A549 (cell line): ENCODE data around the gene TMEM91. TPM values are rescaled to one million over a fixed set of nuclear protein-coding genes. Genes with fewer than 3 reads are reported as not detected.

Experiments
- ATAC-seq, 2 experiments: fragments of 200-7000 bp in 1 of 2; fragments of >200 bp in 1 of 2; cut with Nextera tagmentation in 1 of 2; cut with Tn5 transposase in 1 of 2; 3 replicates each; pipeline versions ENCODE4 v1.8.0 to v1.9.1; 2018 to 2020; ENCODE audit warnings: mild to moderate bottlenecking in 1 of 2, moderate library complexity in 1 of 2
- CTCF ChIA-PET: fragments of 300-600 bp; sonication (Branson Sonifier 250); formaldehyde crosslinking; extraction: SDS; loops from one replicate; lab custom pipeline; 2021; ENCODE audit warnings: antibody characterized with exemption, inconsistent platforms; lab: Yijun Ruan, JAX
- POLR2A ChIA-PET: fragments of 350-600 bp; formaldehyde crosslinking; extraction: SDS; loops from one replicate; lab custom pipeline; 2021; ENCODE audit warnings: antibody characterized with exemption, inconsistent platforms; lab: Yijun Ruan, JAX
- DNase-seq, 2 experiments: peaks; one replicate each; pipeline versions ENCODE4 v3.0.0 to v3.0.0-alpha.2; 2011 to 2016; ENCODE audit warnings: low read depth in 1 of 2, low spot score in 1 of 2
- FAIRE-seq: peaks from 2 replicates; lab custom pipeline; 2011; peaks lifted over from hg19 to GRCh38; lab: Jason Lieb, UNC
- H3K27ac ChIP-seq, 2 experiments: fragments of >200 bp; sonication (Bioruptor Twin); formaldehyde crosslinking; 3 replicates each; pipeline ENCODE4 v1.5.1; 2016 to 2017
- H3K4me1 ChIP-seq: fragments of >200 bp; sonication (Bioruptor Twin); formaldehyde crosslinking; 3 replicates; pipeline ENCODE4 v1.6.1; 2016
- H3K4me2 ChIP-seq: fragments of >200 bp; sonication (Bioruptor Twin); formaldehyde crosslinking; 3 replicates; pipeline ENCODE4 v1.6.1; 2016
- H3K4me3 ChIP-seq: fragments of >200 bp; sonication (Bioruptor Twin); formaldehyde crosslinking; 3 replicates; pipeline ENCODE4 v1.5.1; 2016
- H3K9me3 ChIP-seq: fragments of >200 bp; sonication (Bioruptor Twin); formaldehyde crosslinking; 3 replicates; pipeline ENCODE4 v1.6.1; 2016
- CBX2 ChIP-seq: fragments of 200-600 bp; sonication (generic); IDR thresholded peaks from 2 replicates; pipeline ENCODE4 v1.6.1; 2016; ENCODE audit warnings: low read depth, mild to moderate bottlenecking, borderline replicate concordance
- CBX8 ChIP-seq: fragments of 200-600 bp; sonication (generic); IDR thresholded peaks from 2 replicates; pipeline ENCODE4 v1.6.1; 2016
- EHMT2 ChIP-seq: fragments of 200-600 bp; sonication (generic); IDR thresholded peaks from 2 replicates; pipeline ENCODE4 v1.6.1; 2016; ENCODE audit warnings: antibody characterized with exemption, low read depth, mild to moderate bottlenecking, moderate library complexity
- FOSB ChIP-seq: fragments of 250-450 bp; sonication (Bioruptor Pico); IDR thresholded peaks from 2 replicates; pipeline ENCODE4 v1.5.0; 2020; ENCODE audit warnings: mild to moderate bottlenecking, moderate library complexity
- HMGXB4 ChIP-seq: fragments of 250-450 bp; sonication (Bioruptor Pico); IDR thresholded peaks from 2 replicates; pipeline ENCODE4 v1.5.0; 2021; ENCODE audit warnings: mild to moderate bottlenecking, moderate library complexity, borderline replicate concordance
- HOXA7 ChIP-seq: fragments of 250-450 bp; sonication (Bioruptor Pico); IDR thresholded peaks from 2 replicates; pipeline ENCODE4 v1.5.0; 2020; ENCODE audit warnings: mild to moderate bottlenecking, moderate library complexity
- HOXB5 ChIP-seq: fragments of 250-450 bp; sonication (Bioruptor Pico); IDR thresholded peaks from 2 replicates; pipeline ENCODE4 v1.5.0; 2020; ENCODE audit warnings: mild to moderate bottlenecking, moderate library complexity
- KDM5A ChIP-seq: fragments of 200-600 bp; sonication (generic); IDR thresholded peaks from 2 replicates; pipeline ENCODE4 v1.6.1; 2016; ENCODE audit warnings: antibody characterized with exemption, mild to moderate bottlenecking
- MAZ ChIP-seq: fragments of 150-350 bp; IDR thresholded peaks from 2 replicates; pipeline ENCODE4 v1.6.1; 2014; ENCODE audit warnings: antibody characterized with exemption, low read depth, low read length, borderline replicate concordance
- RAD21 ChIP-seq, 2 experiments: fragments of >200 bp in 1 of 2; sonication (Bioruptor Twin) in 1 of 2; formaldehyde crosslinking in 1 of 2; IDR thresholded peaks in 1 of 2; conservative IDR thresholded peaks in 1 of 2; 2 replicates in 1 of 2; 3 replicates in 1 of 2; pipeline ENCODE4 v1.6.1; 2012 to 2018; ENCODE audit warnings: inconsistent platforms in 1 of 2
- RCOR1 ChIP-seq: fragments of 150-350 bp; IDR thresholded peaks from 2 replicates; pipeline ENCODE4 v1.6.1; 2014; ENCODE audit warnings: antibody characterized with exemption, low read length, low read depth
- RFX5 ChIP-seq: fragments of 450-650 bp; IDR thresholded peaks from 2 replicates; pipeline ENCODE4 v1.7.1; 2014; ENCODE audit warnings: antibody characterized with exemption, mild to moderate bottlenecking, moderate library complexity
- SMC3 ChIP-seq: fragments of >200 bp; sonication (Bioruptor Twin); formaldehyde crosslinking; IDR thresholded peaks from 3 replicates; pipeline ENCODE4 v1.6.1; 2018; ENCODE audit warnings: inconsistent platforms
- ZC3H11A ChIP-seq: fragments of 450-650 bp; IDR thresholded peaks from 2 replicates; pipeline ENCODE4 v1.6.1; 2014; ENCODE audit warnings: antibody characterized with exemption, mild to moderate bottlenecking
- WGBS: methylation state at CpG from one replicate; pipeline ENCODE4 v1.1.6; 2017; ENCODE audit errors: missing lambda C conversion rate; 5-methylcytosine and 5-hydroxymethylcytosine counted together
- polyA plus RNA-seq, 4 experiments: library from polyadenylated mRNA; depleted of rRNA in 3 of 4; stranded (reverse); fragments of >200 nt; fragmentation: RNase III in 1 of 4; extraction: RNeasy Plus Mini Kit Qiagen cat#74134 plus additional on column Dnase treatment in 1 of 4; gene quantifications; 2 replicates in 3 of 4; 3 replicates in 1 of 4; pipeline ENCODE4 v1.2.3, GENCODE V29; 2011 to 2017
- TF ChIP-seq, protein P1 (sequence below): fragments of 450-650 bp; IDR thresholded peaks from 2 replicates; pipeline ENCODE4 v1.6.1; 2014; ENCODE audit warnings: antibody characterized with exemption
- TF ChIP-seq, protein P2 (sequence below): fragments of 150-350 bp; IDR thresholded peaks from 2 replicates; pipeline ENCODE4 v1.6.1; 2014; ENCODE audit warnings: low read depth, mild to moderate bottlenecking, low read length
- TF ChIP-seq, protein P3 (sequence below): IDR thresholded peaks from 2 replicates; pipeline ENCODE4 v1.6.1; 2012

TMEM91 gene
- polyA plus RNA-seq, 2 of the 4 experiments (the other 2 are of a cell fraction) = 4.0 to 5.2 TPM

DNA sequence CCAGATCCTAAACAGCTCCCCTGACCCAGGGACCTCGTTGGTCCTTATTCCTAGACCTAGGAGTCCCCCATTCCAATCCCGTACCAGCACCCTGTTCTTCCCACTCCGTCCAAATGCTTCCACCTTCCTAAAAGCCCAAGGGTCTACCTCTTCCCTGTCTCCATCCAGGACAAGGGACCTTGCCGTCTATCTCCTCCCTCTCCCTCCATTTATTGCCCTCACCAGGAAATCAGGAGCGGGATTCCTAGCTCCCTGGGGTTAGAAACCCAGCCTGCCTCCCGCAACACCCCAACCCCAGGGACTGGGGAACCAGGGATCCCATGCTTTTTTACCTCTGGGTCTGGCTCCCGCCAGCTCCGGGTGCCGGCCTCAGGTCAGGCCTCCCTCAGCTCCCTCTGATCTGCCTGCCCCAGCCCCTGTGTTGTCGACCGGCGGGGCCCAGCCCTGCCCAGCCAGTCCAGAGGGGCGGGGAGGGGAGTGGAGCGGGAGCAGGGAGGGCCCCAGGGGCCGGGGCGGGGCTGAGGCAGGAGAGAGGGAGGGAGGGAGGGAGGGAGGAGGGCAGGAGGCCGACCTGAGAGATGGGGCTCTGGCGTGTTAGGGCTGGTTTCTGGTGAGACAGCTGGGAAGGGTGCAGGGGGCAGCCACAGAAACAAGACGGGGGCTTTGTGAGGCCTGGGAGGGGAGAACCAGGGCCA lies 50.8 kb downstream of the TMEM91 start, which contains the start of gene B3GNT8 (continued):
- TF ChIP-seq MAZ = no peak
- no peak for TF ChIP-seq SMC3
- TF ChIP-seq, protein P1, sequence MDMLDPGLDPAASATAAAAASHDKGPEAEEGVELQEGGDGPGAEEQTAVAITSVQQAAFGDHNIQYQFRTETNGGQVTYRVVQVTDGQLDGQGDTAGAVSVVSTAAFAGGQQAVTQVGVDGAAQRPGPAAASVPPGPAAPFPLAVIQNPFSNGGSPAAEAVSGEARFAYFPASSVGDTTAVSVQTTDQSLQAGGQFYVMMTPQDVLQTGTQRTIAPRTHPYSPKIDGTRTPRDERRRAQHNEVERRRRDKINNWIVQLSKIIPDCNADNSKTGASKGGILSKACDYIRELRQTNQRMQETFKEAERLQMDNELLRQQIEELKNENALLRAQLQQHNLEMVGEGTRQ = no peak
- no peak for TF ChIP-seq RAD21 (conservative IDR thresholded peaks at IDR 0.05 in 1 of 2, IDR thresholded peaks at IDR 0.05 in 1 of 2)
- TF ChIP-seq, all 56 proteins: peak for 0

DNA sequence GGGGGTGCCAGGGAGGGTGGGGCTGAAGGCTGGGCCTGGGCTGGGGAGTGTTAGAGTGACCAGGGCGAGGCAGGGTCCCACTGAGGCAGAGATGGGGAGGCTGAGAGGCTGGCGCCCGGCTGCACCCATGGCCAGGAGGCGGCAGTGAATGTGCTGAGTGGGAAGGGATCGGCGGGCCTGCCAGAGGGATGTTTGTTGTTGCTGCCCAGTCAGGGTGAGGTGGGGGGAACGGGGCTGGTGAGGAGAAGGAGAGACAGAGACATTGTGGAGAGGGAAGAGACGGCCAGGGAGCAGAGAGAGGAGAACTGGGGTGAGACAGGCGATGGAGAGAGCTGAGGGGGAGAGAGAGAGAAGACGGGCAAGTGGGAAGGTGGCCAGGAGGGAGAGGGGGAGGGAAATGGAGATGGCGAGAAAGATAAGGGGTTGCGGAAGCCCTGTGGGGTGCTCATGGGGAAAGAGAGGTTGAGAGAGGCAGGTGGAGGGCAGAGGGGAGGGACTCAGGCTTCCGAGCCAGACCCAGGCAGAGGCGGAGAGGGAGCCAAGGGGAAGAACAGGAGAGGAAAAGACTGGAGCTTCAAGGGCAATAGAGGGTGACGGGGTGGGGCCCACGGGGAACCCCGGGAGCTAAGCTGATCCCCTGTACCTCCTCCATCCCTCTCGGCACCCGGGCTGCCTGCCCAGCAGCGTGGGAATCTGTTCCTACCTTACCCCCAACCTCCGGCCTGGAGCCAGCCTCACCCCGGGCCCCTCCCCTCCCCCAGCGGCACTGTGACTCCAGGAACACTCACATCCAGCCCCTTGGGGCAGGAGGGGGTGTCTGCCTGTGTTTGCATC lies 51.5 kb downstream of the TMEM91 start:
- WGBS = 85% methylated on average over 22 of the region's 23 CpGs
- Histone ChIP-seq H3K4me2 (no peak overlapping the region), H3K4me1 (no peaks in the 10 kb centered on the region), H3K27ac (no peak overlapping the region), H3K4me3 (no peak overlapping the region), H3K9me3 (no peaks in the 10 kb centered on the region)
- POLR2A ChIA-PET = interaction anchor here (2.3 kb wide), 1 partner anchor 11 kb away, joined by 19 read pairs; no protein-coding TSS in a partner anchor
- TF ChIP-seq, protein P2, sequence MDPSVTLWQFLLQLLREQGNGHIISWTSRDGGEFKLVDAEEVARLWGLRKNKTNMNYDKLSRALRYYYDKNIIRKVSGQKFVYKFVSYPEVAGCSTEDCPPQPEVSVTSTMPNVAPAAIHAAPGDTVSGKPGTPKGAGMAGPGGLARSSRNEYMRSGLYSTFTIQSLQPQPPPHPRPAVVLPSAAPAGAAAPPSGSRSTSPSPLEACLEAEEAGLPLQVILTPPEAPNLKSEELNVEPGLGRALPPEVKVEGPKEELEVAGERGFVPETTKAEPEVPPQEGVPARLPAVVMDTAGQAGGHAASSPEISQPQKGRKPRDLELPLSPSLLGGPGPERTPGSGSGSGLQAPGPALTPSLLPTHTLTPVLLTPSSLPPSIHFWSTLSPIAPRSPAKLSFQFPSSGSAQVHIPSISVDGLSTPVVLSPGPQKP = no peak
- TF ChIP-seq RCOR1 (no peak), CBX8 (no peak), CBX2 (no peak), RFX5 (no peak), ZC3H11A (no peak), HOXB5 (CRISPR knock-in tag) (no peak), KDM5A (no peak)
- TF ChIP-seq, protein P3, sequence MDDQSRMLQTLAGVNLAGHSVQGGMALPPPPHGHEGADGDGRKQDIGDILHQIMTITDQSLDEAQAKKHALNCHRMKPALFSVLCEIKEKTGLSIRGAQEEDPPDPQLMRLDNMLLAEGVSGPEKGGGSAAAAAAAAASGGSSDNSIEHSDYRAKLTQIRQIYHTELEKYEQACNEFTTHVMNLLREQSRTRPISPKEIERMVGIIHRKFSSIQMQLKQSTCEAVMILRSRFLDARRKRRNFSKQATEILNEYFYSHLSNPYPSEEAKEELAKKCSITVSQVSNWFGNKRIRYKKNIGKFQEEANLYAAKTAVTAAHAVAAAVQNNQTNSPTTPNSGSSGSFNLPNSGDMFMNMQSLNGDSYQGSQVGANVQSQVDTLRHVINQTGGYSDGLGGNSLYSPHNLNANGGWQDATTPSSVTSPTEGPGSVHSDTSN = no peak
- CTCF ChIA-PET = interaction anchor here (0.5 to 8.1 kb wide), 13 partner anchors 8 to 1135 kb away, joined by 3 to 57 read pairs (median 5); partner anchors contain the start of genes DMAC2 and ERICH4
- FAIRE-seq (no peak), DNase-seq (no peak), ATAC-seq (no peak)

DNA sequence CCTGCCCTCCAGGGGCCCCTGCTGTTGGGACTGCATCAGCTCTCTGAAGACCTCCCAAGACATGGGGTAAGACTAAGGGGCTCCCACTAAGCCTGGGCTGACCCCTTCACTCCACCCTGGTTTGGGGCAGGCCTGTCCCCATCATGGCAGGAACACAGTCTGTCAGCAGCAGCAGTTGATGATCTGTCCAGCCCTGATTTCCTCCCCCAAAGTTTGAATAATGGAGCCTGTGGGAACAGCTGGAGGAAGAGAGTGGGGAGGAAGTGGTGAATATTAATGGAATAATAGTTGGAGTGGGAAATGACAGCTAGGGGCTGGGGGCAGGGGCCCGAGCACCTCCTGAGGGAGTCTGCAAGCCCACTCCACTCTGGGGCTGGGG lies 52.1 kb downstream of the TMEM91 start:
- FAIRE-seq (no peak), ATAC-seq (no peak; a peak in 1 of 6 replicates), DNase-seq (no peak)
- WGBS = 91% methylated on average over 1 of the region's 1 CpG
- Histone ChIP-seq H3K27ac (no peak overlapping the region), H3K4me1 (no peaks in the 10 kb centered on the region), H3K4me2 (no peak overlapping the region), H3K4me3 (no peak overlapping the region)
- TF ChIP-seq, protein P1 = no peak
- TF ChIP-seq HOXA7 (CRISPR knock-in tag) (no peak), RAD21 (conservative IDR thresholded peaks at IDR 0.05 in 1 of 2, IDR thresholded peaks at IDR 0.05 in 1 of 2) (no peak), HMGXB4 (no peak), RFX5 (no peak), FOSB (CRISPR knock-in tag) (no peak), EHMT2 (no peak)
- TF ChIP-seq, protein P3 = no peak
- TF ChIP-seq, all 56 proteins: peak for 0
- ChIA-PET CTCF (interaction anchor here (0.5 to 8.1 kb wide), 17 partner anchors 8 to 1136 kb away, joined by 3 to 57 read pairs (median 4); partner anchors contain the start of genes DMAC2 and ERICH4), POLR2A (interaction anchor here (2.3 kb wide), 1 partner anchor 11 kb away, joined by 19 read pairs; no protein-coding TSS in a partner anchor)
- H3K9me3 ChIP-seq = no peaks in the 10 kb centered on the region
